OCI-LY7 (cell line): Measurements from ENCODE around the gene NOVA2.

ENCODE experiments used
- CTCF ChIP-seq: fragments of 200-600 bp; sonication (generic); conservative IDR thresholded peaks from 2 replicates; pipeline ENCODE4 v1.5.1; 2014; ENCODE audit warnings: mild to moderate bottlenecking, antibody characterized with exemption, low read length, moderate library complexity, mixed read lengths
- EZH2phosphoT487 ChIP-seq: fragments of 200-600 bp; sonication (generic); IDR thresholded peaks from 2 replicates; pipeline ENCODE4 v1.6.1; 2018; ENCODE audit warnings: low read depth, borderline replicate concordance, mild to moderate bottlenecking, mixed run types, antibody characterized with exemption, low read length, moderate library complexity, mixed read lengths

- TF ChIP-seq EZH2phosphoT487 (no peak), CTCF (0 out of 2 replicates have a peak, but pooled peaks have one; percentile 22)
These were observed 42.6 kb downstream of the NOVA2 start for GRCh38 chr19:45931055-45931454.
